ENCODE results near the gene CDC73. TPM values are rescaled to one million over a fixed set of nuclear protein-coding genes. Genes with fewer than 3 reads are reported as not detected.

Gene CDC73
- total RNA-seq, 1 experiment from 2014 or later = 63.2 TPM

- DNase-seq (ENCODE audit: low read depth, low spot score) (no peak), ATAC-seq (no peak)
- Histone ChIP-seq H3K27ac (ENCODE audit: low read depth, low read length) (no peak overlapping the region), H3K9ac (ENCODE audit: low read length) (no peak overlapping the region), H3K9me2 (ENCODE audit: insufficient read depth) (no peaks in the 10 kb centered on the region), H4K20me1 (ENCODE audit: insufficient read depth) (no peaks in the 10 kb centered on the region; the same call in 1 of the 2 replicates), H3K4me3 (replicated peaks in 1 of 2; ENCODE audit: low read depth in 1 of 2, low read length in 2 of 2) (no peak overlapping the region), H3K27me3 (ENCODE audit: insufficient read depth, low read length) (no peaks in the 10 kb centered on the region), H2AFZ (ENCODE audit: low read depth, low read length, poor library complexity, severe bottlenecking) (no peak overlapping the region), H3K36me3 (ENCODE audit: control insufficient read depth in 1 of 2, insufficient read depth in 2 of 2, low read length in 2 of 2) (peaks cover 4 to 14% of the 10 kb centered on the region in 2 experiments; a peak in 1 of 4 replicates), H3K4me1 (ENCODE audit: control insufficient read depth in 1 of 2, insufficient read depth in 2 of 2, low read length in 2 of 2) (peaks cover 2 to 26% of the 10 kb centered on the region in 2 experiments; a peak in 2 of 4 replicates), H3K9me3 (ENCODE audit: control insufficient read depth in 1 of 2, insufficient read depth in 1 of 2, low read depth in 1 of 2, low read length in 2 of 2) (no peaks in the 10 kb centered on the region), H3K4me2 (ENCODE audit: low read length) (no peak overlapping the region), H3K79me2 (ENCODE audit: insufficient read depth, low read length) (peaks cover 9% of the 10 kb centered on the region)
- intact Hi-C loops (cut with micrococcal nuclease) = no loop called here
- ChIA-PET POLR2A (no interaction called here), CTCF (no interaction called here), RAD21 (ENCODE audit: low non-redundant PET in 1 of 2, low total read pairs in 2 of 2, uncharacterized antibody in 2 of 2, unreplicated experiment in 2 of 2) (no interaction called here)
- no peak for TF ChIP-seq FOSL1 (IDR thresholded peaks at IDR 0.05; ENCODE audit: low read depth)
- TF ChIP-seq, protein P1, sequence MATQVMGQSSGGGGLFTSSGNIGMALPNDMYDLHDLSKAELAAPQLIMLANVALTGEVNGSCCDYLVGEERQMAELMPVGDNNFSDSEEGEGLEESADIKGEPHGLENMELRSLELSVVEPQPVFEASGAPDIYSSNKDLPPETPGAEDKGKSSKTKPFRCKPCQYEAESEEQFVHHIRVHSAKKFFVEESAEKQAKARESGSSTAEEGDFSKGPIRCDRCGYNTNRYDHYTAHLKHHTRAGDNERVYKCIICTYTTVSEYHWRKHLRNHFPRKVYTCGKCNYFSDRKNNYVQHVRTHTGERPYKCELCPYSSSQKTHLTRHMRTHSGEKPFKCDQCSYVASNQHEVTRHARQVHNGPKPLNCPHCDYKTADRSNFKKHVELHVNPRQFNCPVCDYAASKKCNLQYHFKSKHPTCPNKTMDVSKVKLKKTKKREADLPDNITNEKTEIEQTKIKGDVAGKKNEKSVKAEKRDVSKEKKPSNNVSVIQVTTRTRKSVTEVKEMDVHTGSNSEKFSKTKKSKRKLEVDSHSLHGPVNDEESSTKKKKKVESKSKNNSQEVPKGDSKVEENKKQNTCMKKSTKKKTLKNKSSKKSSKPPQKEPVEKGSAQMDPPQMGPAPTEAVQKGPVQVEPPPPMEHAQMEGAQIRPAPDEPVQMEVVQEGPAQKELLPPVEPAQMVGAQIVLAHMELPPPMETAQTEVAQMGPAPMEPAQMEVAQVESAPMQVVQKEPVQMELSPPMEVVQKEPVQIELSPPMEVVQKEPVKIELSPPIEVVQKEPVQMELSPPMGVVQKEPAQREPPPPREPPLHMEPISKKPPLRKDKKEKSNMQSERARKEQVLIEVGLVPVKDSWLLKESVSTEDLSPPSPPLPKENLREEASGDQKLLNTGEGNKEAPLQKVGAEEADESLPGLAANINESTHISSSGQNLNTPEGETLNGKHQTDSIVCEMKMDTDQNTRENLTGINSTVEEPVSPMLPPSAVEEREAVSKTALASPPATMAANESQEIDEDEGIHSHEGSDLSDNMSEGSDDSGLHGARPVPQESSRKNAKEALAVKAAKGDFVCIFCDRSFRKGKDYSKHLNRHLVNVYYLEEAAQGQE (IDR thresholded peaks at IDR 0.05; ENCODE audit: low read depth) = no peak
- TF ChIP-seq YY1 (IDR thresholded peaks at IDR 0.05; ENCODE audit: extremely low read depth, insufficient replicate concordance, low read depth, low read length) = no peak
- no peak for TF ChIP-seq TCF7L2 (IDR thresholded peaks at IDR 0.05; ENCODE audit: borderline replicate concordance, extremely low read depth, insufficient read depth, insufficient read length)
- TF ChIP-seq, protein P2, sequence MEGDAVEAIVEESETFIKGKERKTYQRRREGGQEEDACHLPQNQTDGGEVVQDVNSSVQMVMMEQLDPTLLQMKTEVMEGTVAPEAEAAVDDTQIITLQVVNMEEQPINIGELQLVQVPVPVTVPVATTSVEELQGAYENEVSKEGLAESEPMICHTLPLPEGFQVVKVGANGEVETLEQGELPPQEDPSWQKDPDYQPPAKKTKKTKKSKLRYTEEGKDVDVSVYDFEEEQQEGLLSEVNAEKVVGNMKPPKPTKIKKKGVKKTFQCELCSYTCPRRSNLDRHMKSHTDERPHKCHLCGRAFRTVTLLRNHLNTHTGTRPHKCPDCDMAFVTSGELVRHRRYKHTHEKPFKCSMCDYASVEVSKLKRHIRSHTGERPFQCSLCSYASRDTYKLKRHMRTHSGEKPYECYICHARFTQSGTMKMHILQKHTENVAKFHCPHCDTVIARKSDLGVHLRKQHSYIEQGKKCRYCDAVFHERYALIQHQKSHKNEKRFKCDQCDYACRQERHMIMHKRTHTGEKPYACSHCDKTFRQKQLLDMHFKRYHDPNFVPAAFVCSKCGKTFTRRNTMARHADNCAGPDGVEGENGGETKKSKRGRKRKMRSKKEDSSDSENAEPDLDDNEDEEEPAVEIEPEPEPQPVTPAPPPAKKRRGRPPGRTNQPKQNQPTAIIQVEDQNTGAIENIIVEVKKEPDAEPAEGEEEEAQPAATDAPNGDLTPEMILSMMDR (IDR thresholded peaks at IDR 0.05 in 2 of 3, conservative IDR thresholded peaks at IDR 0.05 in 1 of 3; ENCODE audit: borderline replicate concordance in 1 of 3, insufficient read depth in 1 of 3, low read depth in 2 of 3, low read length in 2 of 3) = no peak
- TF ChIP-seq POLR2AphosphoS5 (IDR thresholded peaks at IDR 0.05; ENCODE audit: low read depth, low read length) = no peak
- TF ChIP-seq SP1 (IDR thresholded peaks at IDR 0.05; ENCODE audit: low read depth) = no peak
- TF ChIP-seq RAD21 (IDR thresholded peaks at IDR 0.05; ENCODE audit: low read depth) = no peak
- no peak for TF ChIP-seq ZFX (IDR thresholded peaks at IDR 0.05)
- no peak for TF ChIP-seq EGR1 (IDR thresholded peaks at IDR 0.05; ENCODE audit: low read depth)
- no peak for TF ChIP-seq JUND (IDR thresholded peaks at IDR 0.05)
- TF ChIP-seq EZH2 (IDR thresholded peaks at IDR 0.05) = no peak
- TF ChIP-seq CEBPB (IDR thresholded peaks at IDR 0.05; ENCODE audit: low read depth) = no peak
- TF ChIP-seq, protein P3, sequence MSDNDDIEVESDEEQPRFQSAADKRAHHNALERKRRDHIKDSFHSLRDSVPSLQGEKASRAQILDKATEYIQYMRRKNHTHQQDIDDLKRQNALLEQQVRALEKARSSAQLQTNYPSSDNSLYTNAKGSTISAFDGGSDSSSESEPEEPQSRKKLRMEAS (IDR thresholded peaks at IDR 0.05) = no peak
- TF ChIP-seq SIN3A (IDR thresholded peaks at IDR 0.05; ENCODE audit: low read depth) = no peak
- no peak for TF ChIP-seq EZH2phosphoT487 (IDR thresholded peaks at IDR 0.05; ENCODE audit: borderline replicate concordance)
- TF ChIP-seq, protein P4, sequence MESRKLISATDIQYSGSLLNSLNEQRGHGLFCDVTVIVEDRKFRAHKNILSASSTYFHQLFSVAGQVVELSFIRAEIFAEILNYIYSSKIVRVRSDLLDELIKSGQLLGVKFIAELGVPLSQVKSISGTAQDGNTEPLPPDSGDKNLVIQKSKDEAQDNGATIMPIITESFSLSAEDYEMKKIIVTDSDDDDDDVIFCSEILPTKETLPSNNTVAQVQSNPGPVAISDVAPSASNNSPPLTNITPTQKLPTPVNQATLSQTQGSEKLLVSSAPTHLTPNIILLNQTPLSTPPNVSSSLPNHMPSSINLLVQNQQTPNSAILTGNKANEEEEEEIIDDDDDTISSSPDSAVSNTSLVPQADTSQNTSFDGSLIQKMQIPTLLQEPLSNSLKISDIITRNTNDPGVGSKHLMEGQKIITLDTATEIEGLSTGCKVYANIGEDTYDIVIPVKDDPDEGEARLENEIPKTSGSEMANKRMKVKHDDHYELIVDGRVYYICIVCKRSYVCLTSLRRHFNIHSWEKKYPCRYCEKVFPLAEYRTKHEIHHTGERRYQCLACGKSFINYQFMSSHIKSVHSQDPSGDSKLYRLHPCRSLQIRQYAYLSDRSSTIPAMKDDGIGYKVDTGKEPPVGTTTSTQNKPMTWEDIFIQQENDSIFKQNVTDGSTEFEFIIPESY (IDR thresholded peaks at IDR 0.05; ENCODE audit: extremely low read depth, insufficient replicate concordance, low read length) = no peak
- TF ChIP-seq POLR2A (IDR thresholded peaks at IDR 0.05; ENCODE audit: borderline replicate concordance, extremely low read depth, insufficient read depth, insufficient read length) = no peak
- TF ChIP-seq SRF (IDR thresholded peaks at IDR 0.05; ENCODE audit: low read depth) = no peak
- TF ChIP-seq, protein P5, sequence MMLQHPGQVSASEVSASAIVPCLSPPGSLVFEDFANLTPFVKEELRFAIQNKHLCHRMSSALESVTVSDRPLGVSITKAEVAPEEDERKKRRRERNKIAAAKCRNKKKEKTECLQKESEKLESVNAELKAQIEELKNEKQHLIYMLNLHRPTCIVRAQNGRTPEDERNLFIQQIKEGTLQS (IDR thresholded peaks at IDR 0.05) = no peak
- BruUV-seq (replicated peaks) = no TSS peak
These were observed 92.2 kb downstream of the CDC73 start for GRCh38 chr1:193213998-193214397.

Measured in HCT116 (cell line).